GM18907 (cell line): ENCODE measurements around the gene RERE.
"Not testable (repeated sequence)": the region's sequence is repeated elsewhere in the genome, so short reads cannot be mapped to it uniquely, and the experiment has no call there.

Experiments used
- ATAC-seq: cut with Tn5 transposase; IDR thresholded peaks from one replicate; pipeline ENCODE4 v1.9.1; 2021; ENCODE audit warnings: mild to moderate bottlenecking, moderate library complexity; ENCODE audit not compliant: unreplicated experiment

RERE gene

GRCh38 chr1:8464377-8464776, 353.1 kb downstream of the RERE start:
- no peak for ATAC-seq

- ATAC-seq: no peak
Measured at GRCh38 chr1:8463144-8463927, 354.1 kb downstream of the RERE start.

- ATAC-seq: no peak
Measured at GRCh38 chr1:8462371-8462892, 355.0 kb downstream of the RERE start.

- ATAC-seq: no peak
Measured at GRCh38 chr1:8461351-8462110, 355.9 kb downstream of the RERE start.

- ATAC-seq: no peak
Measured at GRCh38 chr1:8460784-8461183, 356.7 kb downstream of the RERE start.

GRCh38 chr1:8460132-8460544, 357.3 kb downstream of the RERE start:
- ATAC-seq: no peak

GRCh38 chr1:8458607-8459006, 358.8 kb downstream of the RERE start:
- no peak for ATAC-seq

- ATAC-seq: no peak
Measured at GRCh38 chr1:8457760-8458381, 359.6 kb downstream of the RERE start.

GRCh38 chr1:8456991-8457390, 360.4 kb downstream of the RERE start:
- ATAC-seq: no peak

- no peak for ATAC-seq
Measured at GRCh38 chr1:8456308-8456912, 361.0 kb downstream of the RERE start.

- no peak for ATAC-seq
Measured at GRCh38 chr1:8455700-8456307, 361.6 kb downstream of the RERE start.

GRCh38 chr1:8450312-8450711, 367.1 kb downstream of the RERE start:
- ATAC-seq: no peak

- ATAC-seq: no peak
Measured at GRCh38 chr1:8448911-8449661, 368.4 kb downstream of the RERE start.

GRCh38 chr1:8448505-8448904, 368.9 kb downstream of the RERE start:
- not testable (repeated sequence) for ATAC-seq

- ATAC-seq: no peak
Measured at GRCh38 chr1:8447616-8448150, 369.8 kb downstream of the RERE start.

GRCh38 chr1:8446119-8446518, 371.3 kb downstream of the RERE start:
- ATAC-seq: not testable (repeated sequence)

- ATAC-seq: no peak
Measured at GRCh38 chr1:8443558-8444194, 373.8 kb downstream of the RERE start.

- ATAC-seq: no peak
Measured at GRCh38 chr1:8441426-8441825, 376.0 kb downstream of the RERE start.

GRCh38 chr1:8439015-8439702, 378.3 kb downstream of the RERE start:
- peak; percentile 57 for ATAC-seq
